Measurements from ENCODE around the gene TMF1.

The TMF1 gene

DNA sequence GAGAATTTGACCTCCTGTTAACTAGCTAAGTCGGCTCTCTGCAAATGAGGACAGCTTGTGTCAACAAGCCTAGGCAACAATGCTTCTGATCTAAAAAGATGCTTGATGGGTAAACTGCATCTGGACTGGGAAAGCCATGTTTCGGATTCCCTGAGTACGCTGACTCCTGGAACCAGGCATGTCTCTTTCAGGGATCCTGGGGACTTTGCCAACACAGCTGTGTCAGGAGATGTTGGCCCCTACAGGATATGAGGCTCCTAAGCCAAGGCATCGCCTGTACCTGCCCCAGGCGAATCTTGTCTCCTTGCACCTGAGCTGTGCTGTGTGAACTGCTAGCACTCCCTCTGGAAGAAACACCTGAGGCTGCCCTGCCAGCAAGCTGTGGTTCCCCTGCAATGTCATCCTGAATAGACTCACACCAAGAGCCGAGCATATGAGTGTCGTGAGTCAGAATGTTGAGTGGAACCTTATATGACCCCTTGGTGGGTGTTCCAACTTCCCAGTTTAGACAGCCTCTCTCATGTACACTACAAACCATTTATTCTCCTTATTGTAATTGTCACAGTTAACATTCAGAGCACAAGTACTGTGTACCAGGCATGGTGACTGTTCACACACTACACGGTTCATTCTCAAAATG, 55.7 kb downstream of the TMF1 start:
- Histone ChIP-seq H3K4me1 (ENCODE audit: control insufficient read depth, insufficient read depth, low read length) (no peaks in the 10 kb centered on the region), H3K4me3 (ENCODE audit: low read depth, low read length) (no peak overlapping the region), H3K9me3 (ENCODE audit: control insufficient read depth, insufficient read depth, low read length) (no peaks in the 10 kb centered on the region), H3K36me3 (ENCODE audit: control insufficient read depth, insufficient read depth, low read length) (peaks cover 51% of the 10 kb centered on the region), H3K9ac (ENCODE audit: low read depth, low read length) (no peak overlapping the region), H3K27me3 (ENCODE audit: control insufficient read depth, insufficient read depth, low read length) (no peaks in the 10 kb centered on the region), H3K27ac (ENCODE audit: low read depth, low read length) (no peak overlapping the region)

DNA sequence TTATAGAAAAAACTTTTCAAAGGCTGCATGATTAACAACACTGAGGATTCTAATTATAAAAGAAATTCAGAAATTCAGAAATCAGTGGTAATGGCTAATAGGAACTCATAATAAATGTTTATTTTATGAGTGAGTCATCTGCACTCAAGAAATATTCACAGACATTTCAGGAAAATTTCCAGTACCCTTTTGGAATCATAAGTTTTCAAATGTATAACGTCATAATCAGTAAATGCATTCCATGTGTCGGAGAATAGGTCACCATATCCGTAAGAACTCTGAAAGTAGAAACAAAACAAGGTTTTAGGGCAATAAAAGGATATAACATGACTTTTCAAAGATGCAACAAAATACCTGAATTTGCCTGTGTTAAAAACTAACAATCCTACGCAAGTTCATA, 63.4 kb downstream of the TMF1 start:
- no peak overlapping the region for H3K9ac ChIP-seq (ENCODE audit: low read depth, low read length)
- H3K27me3 ChIP-seq (ENCODE audit: control insufficient read depth, insufficient read depth, low read length), result no peaks in the 10 kb centered on the region
- H3K4me1 ChIP-seq (ENCODE audit: control insufficient read depth, insufficient read depth, low read length), result no peaks in the 10 kb centered on the region
- H3K27ac ChIP-seq (ENCODE audit: low read depth, low read length), result no peak overlapping the region
- no peak overlapping the region for H3K4me3 ChIP-seq (ENCODE audit: low read depth, low read length)
- H3K36me3 ChIP-seq (ENCODE audit: control insufficient read depth, insufficient read depth, low read length), result peaks cover 48% of the 10 kb centered on the region
- H3K9me3 ChIP-seq (ENCODE audit: control insufficient read depth, insufficient read depth, low read length), result no peaks in the 10 kb centered on the region

DNA sequence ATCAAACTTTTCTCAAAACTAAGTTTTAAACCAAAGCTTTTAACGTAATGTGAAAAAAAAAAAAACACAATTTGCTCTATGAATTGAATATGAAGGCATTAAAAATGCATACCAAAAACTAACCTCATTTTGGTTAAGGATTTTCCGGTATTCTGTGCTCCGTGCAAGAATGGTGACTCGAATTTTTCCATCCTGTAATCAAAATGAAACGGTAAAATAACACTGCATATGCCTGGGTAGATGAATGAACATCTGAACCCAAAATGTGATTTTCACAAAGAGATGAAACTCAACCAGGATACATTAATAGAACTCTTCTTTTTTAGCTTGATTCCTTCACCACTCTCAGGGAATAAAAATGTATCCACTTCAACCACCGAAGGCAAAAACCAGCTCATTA, 64.8 kb downstream of the TMF1 start:
- H3K27me3 ChIP-seq (ENCODE audit: control insufficient read depth, insufficient read depth, low read length), result no peaks in the 10 kb centered on the region
- no peak overlapping the region for H3K27ac ChIP-seq (ENCODE audit: low read depth, low read length)
- H3K9ac ChIP-seq (ENCODE audit: low read depth, low read length), result no peak overlapping the region
- H3K4me1 ChIP-seq (ENCODE audit: control insufficient read depth, insufficient read depth, low read length), result no peaks in the 10 kb centered on the region
- peaks cover 59% of the 10 kb centered on the region for H3K36me3 ChIP-seq (ENCODE audit: control insufficient read depth, insufficient read depth, low read length)
- H3K9me3 ChIP-seq (ENCODE audit: control insufficient read depth, insufficient read depth, low read length), result no peaks in the 10 kb centered on the region
- no peak overlapping the region for H3K4me3 ChIP-seq (ENCODE audit: low read depth, low read length)

DNA sequence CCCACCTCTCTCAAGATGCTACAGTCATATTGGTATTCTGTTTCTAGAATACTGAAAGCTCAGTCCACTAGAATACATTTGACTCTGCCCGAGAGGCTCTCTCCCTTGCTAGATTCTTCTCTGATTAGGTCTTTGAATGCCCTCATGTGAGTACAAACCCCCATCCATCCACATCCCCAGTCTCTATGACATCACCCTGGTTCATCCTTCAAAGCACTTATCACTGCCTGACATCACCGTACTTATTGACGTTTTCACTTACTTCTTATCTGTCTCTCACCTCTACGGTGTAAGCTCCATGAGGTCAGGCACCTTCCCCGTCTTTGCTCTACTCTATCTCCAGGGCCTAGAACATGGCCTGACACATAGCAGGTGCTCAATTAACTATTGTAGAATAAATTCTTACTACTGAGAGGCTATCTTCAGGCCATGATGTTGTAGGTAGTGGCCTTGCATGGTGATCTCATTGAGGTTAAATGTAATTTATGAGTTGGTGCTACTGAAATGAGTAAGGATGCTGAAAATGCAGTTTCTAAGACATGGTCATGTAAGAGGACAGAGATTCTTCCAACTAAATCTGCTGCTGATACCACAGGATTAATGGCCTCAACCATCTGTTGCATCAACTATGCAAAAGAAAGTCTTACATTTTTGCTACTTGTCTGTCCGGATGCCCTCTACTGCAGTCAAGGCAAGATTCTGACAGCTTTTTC, 65.5 kb downstream of the TMF1 start:
- Histone ChIP-seq H3K4me3 (ENCODE audit: low read depth, low read length) (no peak overlapping the region), H3K27ac (ENCODE audit: low read depth, low read length) (no peak overlapping the region), H3K36me3 (ENCODE audit: control insufficient read depth, insufficient read depth, low read length) (peaks cover 63% of the 10 kb centered on the region), H3K9me3 (ENCODE audit: control insufficient read depth, insufficient read depth, low read length) (no peaks in the 10 kb centered on the region), H3K27me3 (ENCODE audit: control insufficient read depth, insufficient read depth, low read length) (no peaks in the 10 kb centered on the region), H3K9ac (ENCODE audit: low read depth, low read length) (no peak overlapping the region), H3K4me1 (ENCODE audit: control insufficient read depth, insufficient read depth, low read length) (no peaks in the 10 kb centered on the region)

DNA sequence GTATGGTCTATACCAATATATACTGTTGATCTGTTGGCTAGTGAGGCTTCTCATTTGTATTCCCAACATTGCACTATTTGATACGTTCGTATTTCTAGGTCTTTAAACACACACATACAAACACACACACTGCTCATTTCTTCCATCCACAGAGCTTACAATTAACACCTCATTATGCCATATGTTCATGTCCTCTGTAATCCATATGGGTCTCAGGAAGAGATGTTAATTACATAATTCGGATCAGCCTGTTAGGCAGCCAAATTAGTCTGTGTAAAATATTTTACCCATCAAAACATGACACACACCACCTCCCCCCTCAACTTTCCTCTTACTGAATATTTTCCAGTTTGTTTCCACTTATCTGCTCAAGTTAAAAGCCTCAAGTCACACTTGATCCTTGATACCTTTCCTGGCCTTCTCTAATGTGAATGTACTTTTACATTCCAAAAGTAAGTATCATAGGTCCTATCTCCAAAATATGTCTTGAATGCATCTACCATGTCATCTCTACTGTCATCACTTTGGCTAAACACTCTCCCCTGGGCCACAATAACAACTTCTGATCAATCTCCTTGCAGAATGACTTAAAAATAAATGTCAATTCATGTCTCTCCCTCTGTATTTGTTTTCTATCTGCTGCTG, 66.9 kb downstream of the TMF1 start:
- Histone ChIP-seq H3K36me3 (ENCODE audit: control insufficient read depth, insufficient read depth, low read length) (peaks cover 77% of the 10 kb centered on the region), H3K27me3 (ENCODE audit: control insufficient read depth, insufficient read depth, low read length) (no peaks in the 10 kb centered on the region), H3K9me3 (ENCODE audit: control insufficient read depth, insufficient read depth, low read length) (no peaks in the 10 kb centered on the region), H3K9ac (ENCODE audit: low read depth, low read length) (no peak overlapping the region), H3K27ac (ENCODE audit: low read depth, low read length) (no peak overlapping the region), H3K4me3 (ENCODE audit: low read depth, low read length) (no peak overlapping the region), H3K4me1 (ENCODE audit: control insufficient read depth, insufficient read depth, low read length) (no peaks in the 10 kb centered on the region)

DNA sequence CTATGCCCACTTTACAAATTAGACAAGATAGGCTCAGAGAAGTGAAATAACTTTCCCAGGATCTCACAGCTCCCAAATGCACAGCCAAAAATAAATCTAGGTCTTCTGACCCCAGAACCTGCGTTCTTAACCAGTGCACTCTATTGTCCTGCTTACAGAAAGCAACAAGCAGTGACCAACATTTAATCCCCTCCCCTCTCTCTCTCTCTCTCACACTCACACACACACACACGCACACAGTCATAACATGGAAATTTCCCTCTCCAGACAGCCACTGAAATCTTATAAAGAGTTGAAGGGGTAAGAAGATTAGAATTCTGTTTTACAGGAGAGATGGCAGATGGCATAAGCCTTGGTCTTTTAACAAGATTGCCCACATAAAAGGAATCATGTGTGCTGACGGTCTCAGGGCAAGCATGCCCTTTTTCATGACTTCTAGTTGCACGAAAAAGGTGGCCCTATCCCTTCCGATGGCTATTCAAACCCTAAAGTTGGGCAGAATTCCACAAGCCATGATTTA, 68.1 kb downstream of the TMF1 start:
- Histone ChIP-seq H3K27me3 (ENCODE audit: control insufficient read depth, insufficient read depth, low read length) (no peaks in the 10 kb centered on the region), H3K4me3 (ENCODE audit: low read depth, low read length) (no peak overlapping the region), H3K36me3 (ENCODE audit: control insufficient read depth, insufficient read depth, low read length) (peaks cover 84% of the 10 kb centered on the region), H3K9me3 (ENCODE audit: control insufficient read depth, insufficient read depth, low read length) (no peaks in the 10 kb centered on the region), H3K9ac (ENCODE audit: low read depth, low read length) (no peak overlapping the region), H3K4me1 (ENCODE audit: control insufficient read depth, insufficient read depth, low read length) (no peaks in the 10 kb centered on the region), H3K27ac (ENCODE audit: low read depth, low read length) (no peak overlapping the region)

DNA sequence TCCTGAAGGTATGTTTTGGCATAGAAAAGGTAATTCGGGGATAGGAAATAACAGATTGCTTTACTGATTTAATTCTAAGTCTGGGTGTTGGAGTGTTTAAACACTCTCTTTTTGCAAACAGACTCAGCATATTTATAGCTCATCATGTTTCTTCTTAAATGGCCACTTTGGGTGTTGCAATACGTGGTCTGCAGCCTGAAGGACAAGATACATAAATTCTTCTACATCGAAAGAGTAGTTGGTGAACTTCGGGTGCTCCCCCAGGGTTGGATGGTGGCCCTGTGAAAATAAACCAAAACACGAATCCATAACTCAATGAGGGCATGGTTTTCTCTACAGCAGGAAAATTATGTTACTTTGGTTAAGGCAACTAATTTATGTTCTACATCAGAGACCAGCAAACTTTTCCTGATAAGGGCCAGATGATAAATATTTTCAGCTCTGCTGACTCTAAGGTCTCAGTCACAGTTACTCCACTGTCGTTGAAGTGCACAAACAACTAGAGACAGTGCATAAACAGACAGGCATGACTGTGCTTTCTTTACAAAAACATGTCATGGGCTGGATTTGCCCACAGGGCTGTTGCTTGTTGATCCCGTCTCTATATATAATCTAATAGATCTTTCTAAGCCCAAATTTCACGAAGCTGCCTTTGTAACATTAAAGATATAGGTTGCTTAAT, 74.5 kb downstream of the TMF1 start:
- H3K9me3 ChIP-seq (ENCODE audit: control insufficient read depth, insufficient read depth, low read length), result no peaks in the 10 kb centered on the region
- no peak overlapping the region for H3K27ac ChIP-seq (ENCODE audit: low read depth, low read length)
- peaks cover 57% of the 10 kb centered on the region for H3K36me3 ChIP-seq (ENCODE audit: control insufficient read depth, insufficient read depth, low read length)
- H3K9ac ChIP-seq (ENCODE audit: low read depth, low read length), result no peak overlapping the region
- no peak overlapping the region for H3K4me3 ChIP-seq (ENCODE audit: low read depth, low read length)
- no peaks in the 10 kb centered on the region for H3K4me1 ChIP-seq (ENCODE audit: control insufficient read depth, insufficient read depth, low read length)
- H3K27me3 ChIP-seq (ENCODE audit: control insufficient read depth, insufficient read depth, low read length), result no peaks in the 10 kb centered on the region

DNA sequence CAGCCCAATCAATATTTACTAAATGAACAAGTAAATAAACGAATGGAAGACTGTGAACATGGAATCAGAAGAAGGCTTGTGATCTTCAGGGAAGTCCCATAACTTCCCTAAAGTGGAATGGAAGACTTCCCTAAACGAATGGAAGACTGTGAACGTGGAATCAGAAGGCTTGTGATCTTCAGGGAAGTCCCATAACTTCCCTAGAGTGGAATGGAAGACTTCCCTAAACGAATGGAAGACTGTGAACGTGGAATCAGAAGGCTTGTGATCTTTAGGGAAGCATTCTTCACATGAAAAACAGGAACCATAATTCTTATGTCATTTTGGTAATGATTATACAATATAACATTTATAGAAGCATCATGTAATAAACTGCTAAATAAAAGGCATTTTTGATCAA, 77.4 kb downstream of the TMF1 start:
- no peaks in the 10 kb centered on the region for H3K27me3 ChIP-seq (ENCODE audit: control insufficient read depth, insufficient read depth, low read length)
- no peak overlapping the region for H3K9ac ChIP-seq (ENCODE audit: low read depth, low read length)
- no peaks in the 10 kb centered on the region for H3K9me3 ChIP-seq (ENCODE audit: control insufficient read depth, insufficient read depth, low read length)
- no peaks in the 10 kb centered on the region for H3K4me1 ChIP-seq (ENCODE audit: control insufficient read depth, insufficient read depth, low read length)
- no peak overlapping the region for H3K4me3 ChIP-seq (ENCODE audit: low read depth, low read length)
- no peak overlapping the region for H3K27ac ChIP-seq (ENCODE audit: low read depth, low read length)
- peaks cover 35% of the 10 kb centered on the region for H3K36me3 ChIP-seq (ENCODE audit: control insufficient read depth, insufficient read depth, low read length)

DNA sequence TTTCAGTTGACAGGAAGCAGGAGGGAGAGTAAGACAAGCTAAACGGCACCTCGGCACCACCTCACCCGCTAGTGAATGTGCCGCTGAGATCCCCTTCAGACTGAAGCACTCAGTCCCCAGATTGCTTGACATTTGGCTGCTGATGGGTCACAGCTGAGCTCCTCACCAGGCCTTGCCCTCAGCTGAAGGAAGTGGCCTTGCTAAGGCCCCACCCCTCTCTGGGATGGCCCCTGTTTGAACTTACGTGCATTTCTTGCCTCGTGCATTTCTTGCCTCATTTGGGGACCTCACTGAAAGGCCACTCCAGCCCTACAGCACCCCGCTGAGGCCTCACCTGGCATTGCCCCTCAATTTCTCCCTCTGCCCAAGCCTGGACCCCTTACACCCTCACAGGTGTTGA, 78.5 kb downstream of the TMF1 start:
- no peak overlapping the region for H3K9ac ChIP-seq (ENCODE audit: low read depth, low read length)

DNA sequence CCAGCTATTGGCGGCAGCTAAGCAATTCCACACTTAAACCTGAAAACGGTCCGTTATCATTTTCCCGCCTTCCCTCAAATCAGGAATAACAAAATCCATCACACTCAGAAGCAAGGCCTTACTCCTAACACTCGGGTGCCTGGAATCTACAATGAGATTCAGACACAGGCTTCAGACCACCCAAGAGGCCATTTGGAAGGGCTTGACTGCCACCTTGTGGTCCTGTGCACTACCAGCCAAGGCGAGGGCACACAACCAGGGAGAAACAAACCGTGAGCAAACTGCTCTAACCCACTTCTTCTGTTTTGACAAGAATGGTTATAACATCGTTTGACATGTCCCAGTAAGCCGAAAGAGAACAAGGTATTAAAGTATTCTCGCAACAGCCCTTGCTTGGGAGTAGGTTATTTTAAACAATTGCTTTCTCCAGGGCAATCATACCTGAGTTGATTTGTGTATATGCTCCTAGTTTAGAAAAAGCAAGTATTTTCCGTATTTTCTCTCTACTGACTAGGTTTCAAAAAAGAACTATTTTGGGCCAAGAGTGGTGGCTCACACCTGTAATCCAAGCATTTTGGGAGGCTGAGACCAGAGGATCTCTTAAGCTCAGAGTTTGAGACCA, 79.7 kb downstream of the TMF1 start:
- H3K4me1 ChIP-seq (ENCODE audit: control insufficient read depth, insufficient read depth, low read length), result no peaks in the 10 kb centered on the region
- no peaks in the 10 kb centered on the region; the same call in 1 of the 2 replicates for H3K27me3 ChIP-seq (ENCODE audit: control insufficient read depth, insufficient read depth, low read length)
- H3K27ac ChIP-seq (ENCODE audit: low read depth, low read length), result no peak overlapping the region
- H3K4me3 ChIP-seq (ENCODE audit: low read depth, low read length), result no peak overlapping the region
- H3K9me3 ChIP-seq (ENCODE audit: control insufficient read depth, insufficient read depth, low read length), result no peaks in the 10 kb centered on the region
- H3K36me3 ChIP-seq (ENCODE audit: control insufficient read depth, insufficient read depth, low read length), result peaks cover 13% of the 10 kb centered on the region
- no peak overlapping the region for H3K9ac ChIP-seq (ENCODE audit: low read depth, low read length)

More for the DNA sequence above, 78.5 kb downstream of the TMF1 start:
- peaks cover 24% of the 10 kb centered on the region for H3K36me3 ChIP-seq (ENCODE audit: control insufficient read depth, insufficient read depth, low read length)
- no peak overlapping the region for H3K27ac ChIP-seq (ENCODE audit: low read depth, low read length)
- H3K27me3 ChIP-seq (ENCODE audit: control insufficient read depth, insufficient read depth, low read length), result no peaks in the 10 kb centered on the region
- no peaks in the 10 kb centered on the region for H3K9me3 ChIP-seq (ENCODE audit: control insufficient read depth, insufficient read depth, low read length)
- no peaks in the 10 kb centered on the region for H3K4me1 ChIP-seq (ENCODE audit: control insufficient read depth, insufficient read depth, low read length)
- no peak overlapping the region for H3K4me3 ChIP-seq (ENCODE audit: low read depth, low read length)
